Lower leg skin (tissue), 3 donors: Measurements from ENCODE around the gene GALM.

Experiments used
- CTCF ChIP-seq, 3 donors: fragments of 450-650 bp; IDR thresholded peaks; one replicate each; pipeline ENCODE4 v1.5.1; 2016; ENCODE audit warnings: antibody characterized with exemption in 3 of 3, mild to moderate bottlenecking in 3 of 3, moderate library complexity in 2 of 3
- POLR2A ChIP-seq, 2 donors: fragments of 450-650 bp; IDR thresholded peaks; one replicate each; pipeline ENCODE4 v1.6.1; 2016 to 2017; ENCODE audit warnings: antibody characterized with exemption in 2 of 2, mild to moderate bottlenecking in 1 of 2, moderate library complexity in 1 of 2

DNA sequence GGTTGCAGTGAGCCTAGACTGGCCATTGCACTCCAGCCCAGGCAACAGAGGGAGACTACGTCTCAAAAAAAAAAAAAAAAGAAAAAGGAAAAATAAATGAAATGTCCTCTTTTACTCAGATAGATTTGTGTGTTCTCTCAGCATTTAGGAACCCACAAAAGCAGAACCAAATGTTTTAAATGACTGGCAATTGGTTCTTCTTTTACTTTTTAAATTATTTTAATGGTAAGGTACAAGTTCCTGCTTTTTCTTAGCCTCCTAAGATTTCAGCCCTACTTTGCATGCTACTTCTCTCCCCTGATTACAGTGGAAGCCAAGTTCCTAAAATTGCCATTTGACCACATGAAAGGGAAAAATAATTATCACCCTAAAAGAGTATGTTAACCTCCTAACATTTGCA, 61.7 kb downstream of the GALM start:
- TF ChIP-seq POLR2A (IDR thresholded peaks at IDR 0.05) (no peak), CTCF (IDR thresholded peaks at IDR 0.05) (no peak)
